ENCODE measurements around the gene LRP3.
"Not testable (repeated sequence)": the region's sequence is repeated elsewhere in the genome, so short reads cannot be mapped to it uniquely, and the experiment has no call there.

LRP3 gene

DNA sequence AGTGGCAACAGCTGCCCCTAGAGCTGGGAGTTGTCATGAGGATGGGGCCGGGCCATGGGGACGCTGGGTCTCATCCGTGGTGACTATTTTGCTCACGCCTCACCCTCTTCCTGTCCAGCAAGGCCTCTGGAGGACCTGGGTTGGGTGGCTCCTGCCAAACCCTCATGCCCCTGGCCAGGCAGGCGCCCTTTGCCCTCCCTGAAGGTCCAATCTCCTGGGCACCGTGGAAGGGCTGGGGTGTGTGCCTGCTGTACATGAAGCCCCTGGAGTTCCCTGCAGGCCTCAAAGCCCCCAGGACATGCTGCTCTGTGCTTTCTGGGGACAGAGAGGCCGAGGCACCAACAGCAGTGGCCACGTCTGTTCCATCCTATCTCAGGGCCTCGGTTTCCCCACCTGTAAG lies 13.8 kb downstream of the LRP3 start:
- Histone ChIP-seq H3K9me3 (no peaks in the 10 kb centered on the region), H3K4me3 (ENCODE audit: low read depth, low read length) (no peak overlapping the region)
- TF ChIP-seq, protein P1, sequence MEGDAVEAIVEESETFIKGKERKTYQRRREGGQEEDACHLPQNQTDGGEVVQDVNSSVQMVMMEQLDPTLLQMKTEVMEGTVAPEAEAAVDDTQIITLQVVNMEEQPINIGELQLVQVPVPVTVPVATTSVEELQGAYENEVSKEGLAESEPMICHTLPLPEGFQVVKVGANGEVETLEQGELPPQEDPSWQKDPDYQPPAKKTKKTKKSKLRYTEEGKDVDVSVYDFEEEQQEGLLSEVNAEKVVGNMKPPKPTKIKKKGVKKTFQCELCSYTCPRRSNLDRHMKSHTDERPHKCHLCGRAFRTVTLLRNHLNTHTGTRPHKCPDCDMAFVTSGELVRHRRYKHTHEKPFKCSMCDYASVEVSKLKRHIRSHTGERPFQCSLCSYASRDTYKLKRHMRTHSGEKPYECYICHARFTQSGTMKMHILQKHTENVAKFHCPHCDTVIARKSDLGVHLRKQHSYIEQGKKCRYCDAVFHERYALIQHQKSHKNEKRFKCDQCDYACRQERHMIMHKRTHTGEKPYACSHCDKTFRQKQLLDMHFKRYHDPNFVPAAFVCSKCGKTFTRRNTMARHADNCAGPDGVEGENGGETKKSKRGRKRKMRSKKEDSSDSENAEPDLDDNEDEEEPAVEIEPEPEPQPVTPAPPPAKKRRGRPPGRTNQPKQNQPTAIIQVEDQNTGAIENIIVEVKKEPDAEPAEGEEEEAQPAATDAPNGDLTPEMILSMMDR (IDR thresholded peaks at IDR 0.05; ENCODE audit: low read depth, low read length) = no peak

GRCh38 chr19:33208371-33208895 lies 14.3 kb downstream of the LRP3 start:
- Histone ChIP-seq H3K4me3 (ENCODE audit: low read depth, low read length) (no peak overlapping the region), H3K27me3 (no peaks in the 10 kb centered on the region), H3K9me3 (no peaks in the 10 kb centered on the region), H3K4me1 (no peaks in the 10 kb centered on the region), H3K36me3 (peaks cover 27% of the 10 kb centered on the region)
- TF ChIP-seq, protein P1 (IDR thresholded peaks at IDR 0.05; ENCODE audit: low read depth, low read length) = no peak
- no peak for DNase-seq

More for the DNA sequence above, 13.8 kb downstream of the LRP3 start:
- no peak for DNase-seq
- no peaks in the 10 kb centered on the region for H3K4me1 ChIP-seq
- no peaks in the 10 kb centered on the region for H3K27me3 ChIP-seq
- H3K36me3 ChIP-seq = peaks cover 31% of the 10 kb centered on the region

- peaks cover 22% of the 10 kb centered on the region for H3K36me3 ChIP-seq
- DNase-seq = no peak
- no peaks in the 10 kb centered on the region for H3K4me1 ChIP-seq
- TF ChIP-seq, protein P1 (IDR thresholded peaks at IDR 0.05; ENCODE audit: low read depth, low read length) = no peak
- no peaks in the 10 kb centered on the region for H3K9me3 ChIP-seq
- no peaks in the 10 kb centered on the region for H3K27me3 ChIP-seq
- H3K4me3 ChIP-seq (ENCODE audit: low read depth, low read length) = no peak overlapping the region
These were observed 15.0 kb downstream of the LRP3 start for GRCh38 chr19:33208904-33209849.

- not testable (repeated sequence) for H3K4me3 ChIP-seq (ENCODE audit: low read depth, low read length); H3K4me1 ChIP-seq; H3K9me3 ChIP-seq; DNase-seq; H3K27me3 ChIP-seq
- H3K36me3 ChIP-seq = peaks cover 17% of the 10 kb centered on the region
These were observed 15.7 kb downstream of the LRP3 start for GRCh38 chr19:33209850-33210230.

GRCh38 chr19:33210266-33210940 lies 16.3 kb downstream of the LRP3 start:
- no peaks in the 10 kb centered on the region for H3K27me3 ChIP-seq
- H3K36me3 ChIP-seq = peaks cover 12% of the 10 kb centered on the region
- no peaks in the 10 kb centered on the region for H3K4me1 ChIP-seq
- no peaks in the 10 kb centered on the region for H3K9me3 ChIP-seq
- DNase-seq = no peak
- TF ChIP-seq, protein P1 (IDR thresholded peaks at IDR 0.05; ENCODE audit: low read depth, low read length) = no peak
- H3K4me3 ChIP-seq (ENCODE audit: low read depth, low read length) = no peak overlapping the region

GRCh38 chr19:33211794-33212435 lies 17.8 kb downstream of the LRP3 start:
- TF ChIP-seq, protein P1 (IDR thresholded peaks at IDR 0.05; ENCODE audit: low read depth, low read length) = no peak
- no peaks in the 10 kb centered on the region for H3K27me3 ChIP-seq
- no peaks in the 10 kb centered on the region for H3K4me1 ChIP-seq
- peaks cover 4% of the 10 kb centered on the region; the same call in 1 of the 2 replicates for H3K36me3 ChIP-seq
- no peaks in the 10 kb centered on the region for H3K9me3 ChIP-seq
- no peak overlapping the region for H3K4me3 ChIP-seq (ENCODE audit: low read depth, low read length)
- no peak for DNase-seq
